Bronchial epithelial cell (primary cell): ENCODE data around the gene BEST1. TPM values are rescaled to one million over a fixed set of nuclear protein-coding genes. Genes with fewer than 3 reads are reported as not detected.

Source experiments
- DNase-seq: peaks from one replicate; pipeline ENCODE4 v3.0.0-alpha.2; 2010; ENCODE audit warnings: low read depth
- FAIRE-seq: peaks from 2 replicates; lab custom pipeline; 2011; peaks lifted over from hg19 to GRCh38; lab: Jason Lieb, UNC
- H3K27me3 ChIP-seq: 2 replicates; pipeline ENCODE4 v1.5.1; 2011; ENCODE audit warnings: low read length; ENCODE audit not compliant: control insufficient read depth, insufficient read depth
- H3K36me3 ChIP-seq: 2 replicates; pipeline ENCODE4 v1.5.1; 2011; ENCODE audit warnings: low read length; ENCODE audit not compliant: control insufficient read depth, insufficient read depth
- H3K4me3 ChIP-seq: 2 replicates; pipeline ENCODE4 v1.5.1; 2011; ENCODE audit warnings: mild to moderate bottlenecking, low read depth, low read length, control low read depth
- CTCF ChIP-seq: IDR thresholded peaks from 2 replicates; pipeline ENCODE4 v1.5.1; 2011; ENCODE audit warnings: mild to moderate bottlenecking, moderate library complexity, low read length, control low read depth, inconsistent platforms; ENCODE audit not compliant: insufficient read depth, severe bottlenecking
- total RNA-seq: library from RNA; depleted of rRNA; stranded (reverse); fragments of >200 nt; gene quantifications from 2 replicates; pipeline ENCODE4 v1.2.1, GENCODE V29; 2014

The BEST1 gene
- total RNA-seq, 1 donor from 2014 or later: 3.7 TPM

DNA sequence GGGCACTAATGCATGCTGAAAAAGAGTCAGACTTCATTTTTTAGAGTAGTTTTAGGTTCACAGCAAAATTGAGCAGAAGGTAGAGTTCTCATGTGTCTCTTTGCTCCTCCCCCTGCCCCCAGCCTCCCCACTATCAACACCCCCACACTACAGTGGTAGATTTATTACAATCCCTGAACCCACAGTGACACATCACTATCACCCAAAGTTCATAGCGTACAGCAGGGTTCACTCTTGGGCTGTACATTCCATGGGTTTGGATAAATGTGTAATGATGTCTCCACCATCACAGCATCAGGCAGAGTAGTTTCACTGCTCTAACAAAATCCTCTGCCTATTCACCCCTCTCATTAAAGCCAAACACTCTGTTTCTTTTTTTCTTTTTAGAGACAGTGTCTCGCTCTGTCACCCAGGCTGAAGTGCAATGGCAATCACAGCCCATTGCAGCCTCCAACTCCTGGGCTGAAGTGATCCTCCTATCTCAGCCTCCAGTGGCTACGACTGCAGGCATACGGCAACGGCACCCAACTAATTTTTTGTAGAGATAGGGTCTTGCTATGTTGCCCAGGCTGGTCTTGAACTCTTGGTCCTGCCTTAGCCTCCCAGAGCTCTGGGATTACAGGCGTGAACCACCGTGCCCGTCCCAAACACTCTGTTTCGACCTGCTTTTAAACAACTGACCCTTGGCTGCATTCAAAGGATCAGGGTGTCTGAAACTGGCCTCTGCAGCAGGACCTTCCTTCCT, 4.1 kb downstream of the BEST1 start:
- DNase-seq (no peak), FAIRE-seq (no peak)
- Histone ChIP-seq H3K4me3 (no peak overlapping the region), H3K27me3 (no peaks in the 10 kb centered on the region), H3K36me3 (peaks cover 2% of the 10 kb centered on the region)
- no peak for TF ChIP-seq CTCF

GRCh38 chr11:61954851-61955421, 4.8 kb downstream of the BEST1 start:
- Histone ChIP-seq H3K4me3 (peak overlapping the region; percentile 30), H3K27me3 (no peaks in the 10 kb centered on the region), H3K36me3 (peaks cover 2% of the 10 kb centered on the region)
- FAIRE-seq (no peak), DNase-seq (peak; percentile 68)
- peak; percentile 29 for TF ChIP-seq CTCF

- no peaks in the 10 kb centered on the region for H3K27me3 ChIP-seq
- FAIRE-seq: no peak
- DNase-seq: no peak
- peak overlapping the region; percentile 30 for H3K4me3 ChIP-seq
- H3K36me3 ChIP-seq: peaks cover 2% of the 10 kb centered on the region
- TF ChIP-seq CTCF: no peak
These were observed 5.4 kb downstream of the BEST1 start for GRCh38 chr11:61955422-61956135.

- H3K36me3 ChIP-seq: peaks cover 2% of the 10 kb centered on the region
- no peaks in the 10 kb centered on the region for H3K27me3 ChIP-seq
- FAIRE-seq: no peak
- no peak for DNase-seq
- H3K4me3 ChIP-seq: no peak overlapping the region
- TF ChIP-seq CTCF: no peak
These were observed 6.3 kb downstream of the BEST1 start for GRCh38 chr11:61956191-61957020.

- FAIRE-seq (no peak), DNase-seq (no peak)
- Histone ChIP-seq H3K27me3 (no peaks in the 10 kb centered on the region), H3K4me3 (no peak overlapping the region), H3K36me3 (peaks cover 2% of the 10 kb centered on the region)
- no peak for TF ChIP-seq CTCF
These were observed 7.0 kb downstream of the BEST1 start for GRCh38 chr11:61957021-61957770.
